Adipose tissue (tissue), 3 donors: ENCODE results near the gene FIBP. TPM values are rescaled to one million over a fixed set of nuclear protein-coding genes. Genes with fewer than 3 reads are reported as not detected.
"Not testable (repeated sequence)": the region's sequence is repeated elsewhere in the genome, so short reads cannot be mapped to it uniquely, and the experiment has no call there.

Experiments used
- H3K27ac ChIP-seq: one replicate; pipeline ENCODE4 v1.5.1; 2013; ENCODE audit warnings: low read depth, low read length
- WGBS, 3 donors: extraction: QIAGEN DNeasy Blood & Tissue Kit; methylation state at CpG; one replicate each; pipeline ENCODE4 v1.1.7; 2013; 5-methylcytosine and 5-hydroxymethylcytosine counted together
- polyA plus RNA-seq, 3 donors: library from polyadenylated mRNA; stranded (reverse); fragments of 200-250 nt; gene quantifications; one replicate each; pipeline ENCODE4 v1.2.3, GENCODE V29; 2013
- donor health status: healthy with polysubstance abuse.
- donor health status: Bipolar disorder and iron deficiency.
- donor health status: healthy.

Gene FIBP
- polyA plus RNA-seq, 3 donors = 31.2 to 68.7 (median 56.9) TPM

DNA sequence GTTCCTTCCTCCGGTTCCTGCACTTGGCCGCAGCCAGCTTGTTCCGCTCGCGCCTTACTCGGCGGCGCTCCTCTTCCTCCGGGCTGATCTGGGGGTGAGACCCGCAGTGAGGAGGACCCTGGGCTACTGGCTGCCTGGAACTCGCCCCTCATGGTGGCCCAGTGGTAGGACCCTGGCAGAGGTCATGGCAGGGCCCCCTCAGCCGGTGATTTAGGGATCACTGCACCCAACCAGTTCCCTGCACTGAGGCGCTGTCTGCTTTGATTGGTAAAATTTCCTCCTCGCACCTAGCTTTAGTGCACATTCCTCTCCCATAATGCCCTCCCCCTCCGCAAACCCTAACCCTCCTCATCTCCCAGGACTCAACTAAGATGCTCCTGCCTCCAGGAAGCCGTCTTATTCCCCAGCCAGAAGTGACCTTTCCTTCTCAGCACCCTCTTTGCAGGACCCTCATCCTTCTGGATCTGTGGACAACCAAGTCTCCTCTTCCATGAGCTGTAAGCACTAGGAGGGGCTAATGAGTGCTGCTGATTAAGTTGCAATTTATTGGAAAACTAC lies 5.8 kb upstream of the FIBP start:
- WGBS, 3 donors = 48 to 89% (median 52%) methylated on average over 16 of the region's 16 CpGs

GRCh38 chr11:65892661-65893317 lies 4.5 kb upstream of the FIBP start:
- 67 to 78% (median 71%) methylated on average over 10 of the region's 10 CpGs for WGBS, 3 donors
- H3K27ac ChIP-seq = no peak overlapping the region

More for the DNA sequence above, 5.8 kb upstream of the FIBP start:
- peak overlapping the region; percentile 81 for H3K27ac ChIP-seq

DNA sequence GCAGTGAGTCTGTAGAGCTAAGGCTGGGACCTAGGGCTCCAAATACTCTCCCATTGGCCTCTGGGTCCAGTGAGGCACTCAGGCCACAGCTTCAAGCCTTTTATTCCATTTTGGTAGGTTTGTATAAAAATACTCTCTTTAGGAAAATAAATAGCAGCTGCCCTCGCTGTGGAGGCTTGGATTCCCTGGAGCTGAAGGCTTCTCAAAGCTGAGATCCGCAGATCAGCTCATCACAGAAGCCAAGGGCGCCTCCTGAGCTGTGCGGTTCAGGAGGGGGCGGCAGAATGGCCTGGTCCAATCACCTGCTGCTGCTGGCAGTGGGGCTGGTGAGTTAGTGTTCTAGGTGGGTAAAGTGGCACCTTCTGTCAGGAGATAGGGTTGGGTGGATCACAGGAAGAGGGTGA lies 3.9 kb upstream of the FIBP start:
- WGBS, 3 donors = 60 to 79% (median 65%) methylated on average over 5 of the region's 5 CpGs
- H3K27ac ChIP-seq = not testable (repeated sequence)

DNA sequence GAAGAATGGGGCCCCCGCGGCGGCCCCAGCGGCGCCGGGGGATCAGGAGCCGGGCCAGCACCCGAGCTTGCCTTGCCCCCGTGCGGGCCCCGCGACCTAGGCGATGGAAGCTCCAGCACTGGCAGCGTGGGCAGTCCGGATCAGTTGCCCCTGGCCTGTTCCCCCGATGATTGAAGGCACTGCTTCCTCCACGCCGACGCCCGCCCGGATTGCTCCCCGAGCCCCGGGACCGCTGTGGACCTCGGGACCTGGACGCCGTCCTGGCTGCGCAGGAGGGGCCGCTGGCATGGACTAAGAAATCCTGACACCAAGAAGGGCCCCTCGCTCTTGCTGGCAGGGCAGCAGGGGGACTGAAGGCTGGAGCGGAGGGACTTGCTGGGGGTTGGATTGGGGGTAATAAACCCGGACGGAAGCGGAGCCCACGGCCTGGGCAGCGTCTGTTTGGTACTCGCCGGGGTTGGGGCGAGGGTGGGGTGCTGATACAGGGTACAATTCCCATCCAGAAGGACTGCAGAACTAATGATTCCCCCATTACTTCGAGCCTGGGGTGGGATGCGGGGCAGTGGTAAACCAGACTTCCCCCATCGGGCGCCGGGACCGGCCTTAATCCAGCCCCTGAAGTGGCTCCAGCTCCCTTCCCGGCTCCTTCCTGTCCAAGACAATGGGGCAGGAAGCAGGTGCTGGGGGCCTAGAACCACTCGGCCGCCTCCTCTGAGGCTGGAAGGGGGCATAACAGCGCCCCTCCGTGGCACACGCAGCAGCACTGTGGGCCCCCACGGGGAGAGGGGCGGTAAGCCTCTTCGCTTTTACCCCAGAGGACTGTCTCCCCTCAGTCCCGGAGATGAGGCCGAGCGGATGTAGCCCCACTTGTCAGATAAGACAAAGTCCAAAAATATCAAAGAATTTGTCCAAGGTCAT lies 3.2 kb upstream of the FIBP start:
- H3K27ac ChIP-seq = no peak overlapping the region
- 4 to 15% (median 5%) methylated on average over 57 of the region's 57 CpGs for WGBS, 3 donors

DNA sequence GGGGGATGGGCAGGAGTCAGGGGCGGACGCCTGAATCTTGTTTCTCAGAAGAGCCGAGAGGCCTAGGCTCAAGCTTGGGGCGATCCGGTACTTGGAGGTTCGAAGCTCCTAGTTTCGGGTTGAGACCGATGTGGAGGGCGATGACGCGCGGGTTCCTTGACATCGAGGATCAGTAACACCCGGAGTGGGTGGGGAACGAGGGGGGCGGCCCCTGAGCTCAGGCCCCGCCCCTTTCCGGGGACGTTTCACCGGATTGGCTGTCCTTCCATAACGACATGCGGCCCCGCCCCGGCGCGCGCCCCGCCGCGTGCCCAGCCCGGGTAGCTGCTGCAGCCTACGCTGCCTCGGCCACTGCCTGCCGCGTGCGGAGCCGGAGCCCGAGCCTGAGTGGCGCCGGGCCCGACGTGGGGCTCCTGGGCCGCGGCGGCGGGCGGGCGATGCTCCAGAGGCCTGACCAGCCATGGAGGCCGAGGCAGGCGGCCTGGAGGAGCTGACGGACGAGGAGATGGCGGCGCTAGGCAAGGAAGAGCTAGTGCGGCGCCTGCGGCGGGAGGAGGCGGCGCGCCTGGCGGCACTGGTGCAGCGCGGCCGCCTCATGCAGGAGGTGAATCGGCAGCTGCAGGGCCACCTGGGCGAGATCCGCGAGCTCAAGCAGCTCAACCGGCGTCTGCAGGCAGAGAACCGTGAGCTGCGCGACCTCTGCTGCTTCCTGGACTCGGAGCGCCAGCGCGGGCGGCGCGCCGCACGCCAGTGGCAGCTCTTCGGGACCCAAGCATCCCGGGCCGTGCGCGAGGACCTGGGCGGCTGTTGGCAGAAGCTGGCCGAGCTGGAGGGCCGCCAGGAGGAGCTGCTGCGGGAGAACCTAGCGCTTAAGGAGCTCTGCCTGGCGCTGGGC lies 2.3 kb upstream of the FIBP start, which contains the start of gene CCDC85B:
Gene CCDC85B, plus strand, starts transcription at position 350 of the 895 bp plus-strand sequence. Its CDS starts 111 bp downstream, at position 461.
- 0 to 1% (median 0%) methylated on average over 91 to 94 of the region's 94 CpGs for WGBS, 3 donors

DNA sequence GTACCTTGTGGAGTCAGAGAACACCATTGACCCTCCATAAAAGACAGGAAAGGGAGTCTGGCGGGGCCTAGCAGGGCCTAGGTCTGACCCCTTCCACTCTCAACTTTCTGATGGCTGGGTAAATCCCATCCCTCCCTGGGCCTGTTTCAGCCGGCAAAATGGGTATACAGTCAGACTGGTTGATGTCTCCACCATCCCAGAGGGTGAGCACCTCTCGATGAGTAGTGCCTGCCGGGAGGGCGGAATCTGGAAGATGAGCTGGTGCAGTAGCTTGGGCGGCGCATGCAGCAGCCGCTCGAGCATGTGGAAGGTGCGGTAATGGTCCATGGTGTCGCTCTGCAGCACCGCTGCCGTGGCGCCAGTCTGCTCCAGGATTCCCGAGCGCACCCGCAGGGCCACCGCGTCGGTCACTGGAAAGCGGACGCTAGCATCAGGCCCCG lies 528 bp downstream of the FIBP start:
- no peak overlapping the region for H3K27ac ChIP-seq
- WGBS, 3 donors = 2 to 5% (median 4%) methylated on average over 23 of the region's 23 CpGs

More for the DNA sequence above, 2.3 kb upstream of the FIBP start, which contains the start of gene CCDC85B:
- peak within 1 kb of the TSS; percentile 82 for H3K27ac ChIP-seq

GRCh38 chr11:65886826-65887722 lies 1.2 kb downstream of the FIBP start:
- H3K27ac ChIP-seq = no peak overlapping the region
- WGBS, 3 donors = 81 to 84% (median 83%) methylated on average over 14 of the region's 14 CpGs

DNA sequence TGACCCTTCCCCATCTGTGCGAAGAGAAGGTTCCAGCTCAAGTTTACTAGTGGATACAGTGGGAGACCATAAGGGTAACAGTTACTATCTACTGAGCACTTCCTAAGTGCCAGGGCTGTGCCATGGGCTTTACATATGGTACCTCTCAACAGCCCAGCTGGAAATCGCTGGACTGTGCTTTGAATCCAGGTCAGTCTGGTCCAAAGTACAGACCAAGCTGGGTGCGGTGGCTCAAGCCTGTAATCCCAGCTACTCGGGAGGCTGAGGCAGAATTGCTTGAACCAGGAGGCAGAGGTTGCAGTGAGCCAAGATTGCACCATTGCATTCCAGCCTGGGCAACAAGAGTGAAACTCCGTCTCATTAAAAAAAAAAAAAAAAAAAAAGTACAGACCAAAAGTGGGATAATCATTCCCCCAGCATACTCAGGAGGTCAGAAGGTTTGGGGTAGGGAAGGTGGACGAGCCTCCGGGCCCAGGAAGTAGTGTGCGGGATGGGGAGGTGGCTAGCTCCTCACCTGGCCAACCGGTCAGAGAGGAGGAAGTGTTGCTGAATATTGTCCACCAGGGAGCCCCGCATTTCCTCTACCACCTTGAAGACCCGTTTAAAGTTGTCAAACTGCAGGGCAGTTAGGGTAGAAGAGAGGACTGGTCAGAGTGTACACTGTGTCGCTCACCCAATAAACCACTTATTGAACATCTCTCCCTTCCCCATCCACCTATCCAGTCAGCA lies 2.3 kb downstream of the FIBP start:
- H3K27ac ChIP-seq = no peak overlapping the region
- WGBS, 3 donors = 85 to 92% (median 88%) methylated on average over 12 of the region's 12 CpGs

DNA sequence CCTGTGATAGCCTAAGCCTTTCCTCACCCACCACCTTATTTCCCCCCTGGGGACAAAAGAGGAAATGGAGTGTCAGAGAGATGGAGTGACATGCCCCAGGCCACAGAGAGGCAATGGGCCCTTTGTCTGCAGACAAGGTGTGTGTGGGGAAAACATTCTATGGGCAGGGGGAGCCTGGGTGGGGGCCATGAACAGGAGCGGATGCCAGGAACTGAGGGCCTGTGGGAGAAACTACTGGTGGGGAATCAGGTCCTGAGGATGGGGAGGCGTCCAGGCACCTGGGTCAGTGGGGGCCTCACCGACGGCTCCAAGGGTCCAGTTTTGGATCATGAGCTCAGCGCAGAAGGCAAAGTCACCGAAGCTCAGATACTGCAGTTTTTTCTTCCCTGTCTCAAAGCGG lies 3.0 kb downstream of the FIBP start:
- H3K27ac ChIP-seq = no peak overlapping the region
- WGBS, 3 donors = 91 to 95% (median 92%) methylated on average over 7 of the region's 7 CpGs

DNA sequence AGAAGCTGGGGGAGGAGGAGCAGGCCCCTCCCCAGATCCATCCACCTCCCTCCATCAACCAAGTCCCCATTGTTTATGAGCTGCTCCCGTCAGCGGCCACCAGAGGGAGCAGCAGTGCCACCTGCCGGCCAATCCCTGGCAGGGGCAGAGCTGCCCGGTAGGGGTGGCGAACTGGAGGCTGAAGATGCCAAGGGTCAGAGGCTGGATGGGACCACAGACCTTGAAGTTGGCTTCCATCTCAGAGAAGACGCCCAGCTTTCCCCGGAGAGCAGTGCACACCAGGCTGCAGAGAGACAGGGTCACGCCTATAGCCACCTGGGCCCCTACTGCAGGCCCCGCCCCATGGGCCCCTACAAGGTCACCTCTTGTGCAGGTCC lies 3.6 kb downstream of the FIBP start:
- no peak overlapping the region for H3K27ac ChIP-seq
- 15 to 22% (median 20%) methylated on average over 9 of the region's 9 CpGs for WGBS, 3 donors

GRCh38 chr11:65883786-65884715 lies 4.2 kb downstream of the FIBP start:
- no peak overlapping the region for H3K27ac ChIP-seq
- 80 to 84% (median 81%) methylated on average over 28 of the region's 28 CpGs for WGBS, 3 donors

DNA sequence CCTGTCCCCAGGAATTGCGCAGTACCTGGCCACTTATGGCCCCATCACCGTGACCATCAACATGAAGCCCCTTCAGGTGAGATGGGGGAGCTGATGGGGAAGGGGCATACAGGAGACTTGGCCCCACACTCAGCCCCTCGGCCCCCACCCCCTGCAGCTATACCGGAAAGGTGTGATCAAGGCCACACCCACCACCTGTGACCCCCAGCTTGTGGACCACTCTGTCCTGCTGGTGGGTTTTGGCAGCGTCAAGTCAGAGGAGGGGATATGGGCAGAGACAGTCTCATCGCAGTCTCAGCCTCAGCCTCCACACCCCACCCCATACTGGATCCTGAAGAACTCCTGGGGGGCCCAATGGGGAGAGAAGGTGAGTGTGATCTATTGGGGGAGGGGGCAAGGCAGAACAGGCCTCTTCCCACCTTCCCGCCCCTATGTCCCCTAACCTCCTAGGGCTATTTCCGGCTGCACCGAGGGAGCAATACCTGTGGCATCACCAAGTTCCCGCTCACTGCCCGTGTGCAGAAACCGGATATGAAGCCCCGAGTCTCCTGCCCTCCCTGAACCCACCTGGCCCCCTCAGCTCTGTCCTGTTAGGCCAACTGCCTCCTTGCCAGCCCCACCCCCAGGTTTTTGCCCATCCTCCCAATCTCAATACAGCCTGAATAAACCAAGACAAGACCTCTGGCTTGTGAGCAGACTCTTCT lies 5.1 kb downstream of the FIBP start:
- 89 to 94% (median 92%) methylated on average over 13 of the region's 13 CpGs for WGBS, 3 donors

GRCh38 chr11:65882120-65883057 lies 5.9 kb downstream of the FIBP start:
- no peak overlapping the region for H3K27ac ChIP-seq
- 91% methylated on average over 29 to 30 of the region's 30 CpGs for WGBS, 3 donors

More for the DNA sequence above, 5.1 kb downstream of the FIBP start:
- H3K27ac ChIP-seq = no peak overlapping the region

DNA sequence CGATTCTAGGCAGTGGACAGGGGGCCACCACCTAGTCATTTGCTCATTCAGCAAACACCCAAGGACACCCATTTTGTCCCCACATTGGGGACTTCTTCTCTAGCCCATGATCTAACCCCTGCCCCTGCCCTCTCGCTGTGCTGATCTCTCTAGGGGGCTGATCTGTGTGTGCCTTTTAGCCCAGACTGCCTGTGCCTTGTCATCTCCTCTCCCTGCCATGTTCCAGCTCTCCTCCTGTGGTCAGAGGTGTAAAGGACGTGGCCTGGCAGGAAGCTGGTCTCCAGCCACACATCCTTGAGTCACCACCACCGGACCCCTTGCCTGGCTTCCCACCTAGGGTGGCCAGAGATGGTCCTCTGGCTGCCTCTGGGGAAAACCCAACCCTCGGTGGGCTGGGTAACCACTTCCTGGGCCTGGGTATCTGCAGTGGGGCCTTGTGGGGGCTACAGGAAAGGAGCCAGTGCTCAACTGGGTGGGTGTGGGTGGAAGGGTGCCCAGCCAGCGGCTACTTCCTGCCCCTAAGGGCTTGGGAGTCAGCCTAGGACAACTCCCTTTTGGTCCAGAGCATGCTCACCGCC lies 7.3 kb downstream of the FIBP start:
- no peak overlapping the region for H3K27ac ChIP-seq
- WGBS, 3 donors = 46 to 78% (median 52%) methylated on average over 7 of the region's 7 CpGs
